ENCODE data around the gene CRELD2.

Gene CRELD2

DNA sequence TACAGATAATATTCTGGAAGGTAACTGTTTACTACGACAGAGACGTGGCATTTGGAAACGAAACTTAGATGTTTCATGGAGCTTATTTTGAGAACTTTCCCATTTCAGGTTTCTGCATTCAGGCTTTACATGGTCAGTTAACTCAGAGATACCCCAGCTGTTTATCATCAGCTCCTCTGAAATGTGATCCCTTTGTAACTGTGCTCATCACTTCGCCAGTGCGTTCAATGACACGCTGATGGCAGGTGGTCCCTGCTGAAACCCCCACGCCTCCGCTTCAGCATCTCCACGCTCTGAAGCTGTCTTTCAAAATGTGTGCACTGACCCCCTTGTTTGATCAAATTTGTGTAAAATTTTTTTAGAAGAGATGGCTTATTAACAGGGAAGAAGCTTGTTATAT, 30.7 kb upstream of the CRELD2 start:
- DNase-seq (ENCODE audit: low read depth): no peak

GRCh38 chr22:49889071-49889470, 29.4 kb upstream of the CRELD2 start:
- peak; percentile 7 for DNase-seq (ENCODE audit: low read depth)

GRCh38 chr22:49892226-49892899, 26.1 kb upstream of the CRELD2 start:
- no peak for DNase-seq (ENCODE audit: low read depth)

- DNase-seq (ENCODE audit: low read depth): no peak
These were observed 25.4 kb upstream of the CRELD2 start for GRCh38 chr22:49893025-49893424.

GRCh38 chr22:49894322-49895054, 23.9 kb upstream of the CRELD2 start:
- DNase-seq (ENCODE audit: low read depth): no peak

DNA sequence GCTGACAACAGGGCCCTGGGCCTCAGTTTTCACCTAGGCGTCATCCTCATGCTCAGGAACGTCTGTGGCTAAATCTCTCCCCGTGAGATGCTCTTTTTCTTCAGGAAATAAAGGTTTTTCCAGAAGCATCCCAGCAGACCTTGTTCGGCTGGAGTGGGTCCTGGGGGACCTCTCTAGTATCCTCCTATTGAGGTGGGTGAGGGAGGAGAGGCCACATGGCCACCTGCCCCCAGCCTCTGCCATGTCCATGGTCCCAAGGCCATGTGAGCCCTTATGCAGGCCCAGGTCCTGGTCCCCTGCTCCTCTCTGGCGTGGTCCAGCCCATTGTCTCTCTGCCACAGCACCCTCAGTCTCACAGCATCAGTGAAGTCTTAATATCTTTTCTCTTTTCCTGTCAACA, 22.2 kb upstream of the CRELD2 start:
- no peak for DNase-seq (ENCODE audit: low read depth)

DNA sequence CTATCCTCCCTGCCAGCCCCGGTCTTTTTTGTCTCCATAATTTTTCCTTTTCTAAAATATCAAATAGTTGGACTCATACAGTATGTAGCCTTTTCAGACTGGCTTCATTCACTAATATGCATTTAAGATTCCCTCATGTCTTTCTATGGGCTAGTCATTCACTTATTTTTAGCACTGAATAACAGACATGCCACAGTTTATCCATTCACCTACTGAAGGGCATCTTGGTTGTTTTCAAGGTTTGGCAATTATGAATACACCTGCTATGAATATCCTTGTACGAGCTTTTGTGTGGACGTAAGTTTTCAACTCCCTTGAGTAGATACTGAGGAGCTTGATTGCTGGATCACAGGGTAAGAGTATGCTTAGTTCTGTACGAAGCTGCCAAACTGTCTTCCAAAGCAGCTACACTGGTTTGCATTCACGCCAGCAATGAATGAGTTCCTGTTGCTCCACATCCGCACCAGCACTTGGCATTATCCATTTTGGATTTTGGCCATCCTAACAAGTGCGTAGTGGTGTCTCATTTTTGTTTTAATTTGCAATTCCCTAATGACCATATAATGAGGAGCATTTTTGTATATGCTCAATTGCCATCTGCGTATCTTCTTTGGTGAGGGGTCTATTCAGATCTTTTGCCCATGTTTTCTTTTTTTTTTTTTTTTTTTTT, 21.3 kb upstream of the CRELD2 start:
- DNase-seq (ENCODE audit: low read depth): no peak

DNA sequence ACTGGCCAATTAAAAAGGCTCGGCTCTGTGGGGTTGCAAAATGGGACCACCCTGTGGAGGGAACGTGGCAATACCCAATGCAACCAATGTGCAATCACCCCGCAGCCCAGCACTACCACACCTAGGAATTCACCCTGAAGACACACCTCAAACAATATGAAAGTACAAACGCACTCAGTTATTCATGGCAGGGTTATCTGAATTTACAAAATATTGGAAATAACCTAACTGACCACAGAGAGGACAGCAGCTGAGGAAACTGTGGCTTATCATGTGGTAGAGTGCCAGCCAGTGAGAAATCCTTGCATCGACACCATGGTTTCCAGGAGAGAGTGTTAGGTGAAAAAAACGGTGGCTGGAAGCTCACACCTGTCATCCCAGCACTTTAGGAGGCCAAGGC, 18.9 kb upstream of the CRELD2 start:
- DNase-seq (ENCODE audit: low read depth): no peak

DNA sequence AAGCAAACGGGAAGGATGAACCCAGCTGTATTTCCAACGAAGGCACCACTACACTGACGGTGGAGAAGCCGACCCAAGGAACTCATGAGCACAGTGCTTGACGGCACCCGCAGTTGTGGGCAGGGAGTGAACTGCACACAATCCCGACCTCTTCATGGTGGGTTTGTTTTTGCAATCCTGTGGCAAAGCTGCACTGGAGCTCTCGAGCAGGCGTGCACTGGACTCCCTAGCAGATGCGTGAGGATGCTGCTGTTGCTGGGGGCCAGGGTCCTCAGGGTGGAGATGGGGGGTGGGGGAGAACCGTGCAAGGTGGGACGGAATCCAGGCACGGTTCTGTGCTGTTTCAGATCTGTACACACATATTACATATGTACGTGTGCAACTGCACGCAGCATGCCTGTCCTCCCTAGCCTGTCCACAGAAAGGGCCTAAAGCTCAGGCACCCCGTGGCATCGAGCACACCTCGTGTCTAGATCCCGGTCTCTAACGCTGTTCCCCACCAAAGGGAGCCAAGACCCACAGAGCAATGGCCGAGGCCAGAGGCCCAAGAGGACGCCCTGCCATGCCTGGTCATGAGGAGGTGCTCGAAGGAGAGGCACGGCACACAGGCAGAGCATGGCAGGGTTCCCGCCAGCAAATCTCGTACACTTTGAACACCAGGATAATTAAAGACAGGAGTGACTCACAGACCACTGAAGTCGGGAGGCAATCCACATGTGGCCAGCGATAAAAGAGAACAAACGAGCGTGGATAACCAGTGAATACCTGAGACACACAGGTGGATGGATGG, 17.8 kb upstream of the CRELD2 start:
- DNase-seq (ENCODE audit: low read depth): no peak

DNA sequence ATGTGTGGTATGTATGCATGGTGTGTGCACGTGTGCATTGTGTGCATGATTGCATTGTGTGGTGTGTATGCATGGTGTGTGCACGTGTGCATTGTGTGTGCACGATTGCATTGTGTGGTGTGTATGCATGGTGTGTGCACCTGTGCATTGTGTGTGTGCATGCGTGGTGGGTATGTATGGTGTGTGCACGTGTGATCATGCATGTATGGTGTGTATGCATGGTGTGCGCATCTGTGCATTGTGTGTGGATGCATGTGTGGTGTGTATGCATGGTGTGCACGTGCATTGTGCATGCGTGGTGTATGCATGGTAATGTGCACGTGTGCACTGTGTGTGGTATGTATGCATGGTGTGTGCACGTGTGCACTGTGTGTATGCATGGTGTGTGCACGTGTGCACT, 17.0 kb upstream of the CRELD2 start:
- DNase-seq (ENCODE audit: low read depth): no peak

GRCh38 chr22:49903322-49904039, 15.0 kb upstream of the CRELD2 start:
- DNase-seq (ENCODE audit: low read depth): no peak

DNA sequence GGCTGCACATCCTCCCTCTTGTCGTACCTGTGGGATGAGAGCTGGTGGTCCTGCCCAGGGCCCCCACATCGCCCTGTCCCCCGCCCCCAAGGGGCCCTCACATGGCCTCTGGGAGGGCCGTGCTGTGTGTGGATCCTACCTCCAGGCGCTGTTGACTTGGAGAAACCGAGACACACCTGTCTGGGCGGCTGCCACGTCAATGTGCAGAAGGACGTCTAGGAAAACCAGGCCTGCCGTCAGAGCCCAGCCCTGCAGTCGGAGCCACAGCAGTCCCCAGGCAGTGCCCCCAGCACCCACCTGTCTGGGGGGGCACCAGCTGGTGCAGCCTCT, 14.4 kb upstream of the CRELD2 start:
- DNase-seq (ENCODE audit: low read depth): no peak

GRCh38 chr22:49905465-49905864, 13.0 kb upstream of the CRELD2 start:
- DNase-seq (ENCODE audit: low read depth): no peak

GRCh38 chr22:49906071-49906798, 12.2 kb upstream of the CRELD2 start:
- no peak for DNase-seq (ENCODE audit: low read depth)

DNA sequence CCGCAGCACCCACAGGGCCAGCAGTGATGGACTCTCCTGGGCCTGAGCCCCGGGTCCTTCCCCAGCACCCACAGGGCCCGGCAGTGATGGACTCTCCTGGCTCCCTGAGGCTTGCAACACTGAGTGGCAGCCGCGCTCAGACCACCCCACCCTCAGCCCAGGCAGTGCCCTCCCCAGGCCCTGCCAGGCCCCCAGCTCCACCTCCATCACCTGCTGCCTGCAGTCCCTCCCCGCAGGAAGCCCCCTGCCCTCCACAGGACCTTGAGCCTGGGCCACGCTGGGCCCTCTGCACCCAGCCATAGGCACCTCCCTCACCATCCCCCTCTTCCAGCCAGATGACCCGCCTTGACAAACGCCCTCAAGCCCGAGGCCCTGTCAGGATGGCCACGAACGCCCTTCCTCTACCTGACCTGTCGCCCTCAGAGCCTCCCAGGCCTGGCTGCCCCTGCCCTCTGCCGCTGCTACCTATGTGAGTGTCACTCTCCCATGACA, 11.6 kb upstream of the CRELD2 start:
- DNase-seq (ENCODE audit: low read depth): no peak

- no peak for DNase-seq (ENCODE audit: low read depth)
These were observed 10.6 kb upstream of the CRELD2 start for GRCh38 chr22:49907807-49908206.

DNA sequence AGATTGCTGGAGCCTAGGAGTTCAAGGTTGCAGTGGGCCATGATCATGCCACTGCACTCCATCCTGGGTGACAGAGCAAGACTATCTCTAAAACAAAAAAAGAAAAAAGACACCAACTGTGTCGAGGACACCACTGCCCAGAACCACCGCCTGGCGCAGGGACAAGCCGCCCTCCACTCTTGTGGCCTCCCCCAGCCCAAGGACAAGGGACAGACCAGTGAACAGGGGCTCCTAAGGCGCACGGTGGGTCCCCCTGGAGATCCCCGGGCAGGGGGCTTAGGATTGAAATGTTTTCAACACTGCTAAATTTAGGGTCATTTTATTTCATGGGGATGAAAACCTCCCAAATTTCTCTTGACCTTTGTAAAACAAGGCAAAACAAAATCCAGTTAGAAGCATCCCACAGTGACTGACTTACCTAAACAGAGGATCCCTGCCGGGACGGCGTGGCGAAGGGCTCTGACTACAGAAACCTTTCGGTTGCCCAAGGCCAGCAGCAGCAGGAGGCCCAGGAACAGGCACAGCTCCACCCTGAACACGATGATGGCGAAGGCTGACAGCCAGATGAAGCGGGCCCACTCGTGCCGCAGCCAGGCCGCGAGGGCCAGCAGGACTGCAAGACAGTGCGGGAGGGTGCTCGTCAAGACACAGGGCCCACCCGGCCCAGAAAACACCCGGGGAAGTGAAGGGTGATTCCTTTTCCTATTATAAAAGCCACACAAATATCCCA, 8.8 kb upstream of the CRELD2 start:
- no peak for DNase-seq (ENCODE audit: low read depth)

DNA sequence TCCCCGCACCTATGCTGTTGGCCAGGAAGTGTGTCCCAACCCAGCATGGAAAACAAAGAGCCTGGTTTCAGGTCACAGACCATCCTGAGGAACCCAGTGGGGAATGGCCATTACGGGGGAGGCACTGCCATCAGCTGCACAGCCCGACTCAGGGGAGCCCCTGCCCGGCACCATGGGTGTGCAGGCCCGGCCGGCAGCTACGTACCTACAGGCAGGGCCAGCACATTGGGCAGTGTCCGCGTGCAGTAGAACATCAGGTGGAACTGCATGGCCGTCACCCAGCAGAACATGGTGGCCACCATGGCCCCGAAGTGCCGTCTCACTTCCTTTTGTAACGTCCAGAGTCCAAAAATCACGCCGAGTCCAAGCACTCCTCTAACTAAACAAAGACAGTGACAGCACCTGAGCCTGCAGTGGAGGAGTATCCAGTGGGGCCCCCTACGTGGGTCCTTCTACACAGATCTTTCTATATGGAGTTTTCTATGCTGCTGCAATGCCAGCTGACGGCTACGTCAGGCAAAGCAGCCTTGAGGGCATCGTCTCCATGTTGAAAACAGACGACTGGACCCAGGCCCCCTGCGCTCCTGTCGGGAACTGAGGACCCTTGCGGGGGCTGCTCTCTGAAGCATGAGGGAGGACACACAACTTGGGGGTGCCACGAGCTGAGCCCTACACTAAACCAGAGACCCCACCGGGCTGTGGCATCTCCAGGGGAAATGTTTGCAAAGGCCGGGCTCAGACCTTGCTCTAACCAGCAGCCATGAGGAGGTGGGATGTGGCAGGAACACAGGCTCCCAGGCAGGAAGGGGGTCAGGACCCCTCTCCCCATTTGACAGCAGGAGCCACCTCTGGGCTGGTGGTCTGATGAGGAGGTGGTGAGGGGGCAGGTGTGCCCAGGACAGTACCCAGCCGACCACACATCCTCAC, 7.9 kb upstream of the CRELD2 start:
- DNase-seq (ENCODE audit: low read depth): no peak

- DNase-seq (ENCODE audit: low read depth): no peak
These were observed 6.4 kb upstream of the CRELD2 start for GRCh38 chr22:49911881-49912625.
